SKM-1 (cell line): Measurements from ENCODE around the gene EXOC6.

Source experiments
- DNase-seq: peaks from one replicate; lab custom pipeline; 2025; ENCODE audit not compliant: unreplicated experiment; lab: John Stamatoyannopoulos, UW

Gene EXOC6

GRCh38 chr10:92848441-92849233 is at the start of gene EXOC6:
Gene EXOC6 (plus strand): TSS chr10:92848520. CDS start chr10:92848534, 14 bp downstream.
- DNase-seq, result peak; percentile 44

GRCh38 chr10:92799568-92799967 is 48.8 kb upstream of the EXOC6 start:
- DNase-seq, result no peak

GRCh38 chr10:92800134-92800733 is 48.1 kb upstream of the EXOC6 start:
- DNase-seq, result no peak

GRCh38 chr10:92801978-92802872 is 46.1 kb upstream of the EXOC6 start:
- DNase-seq, result no peak

GRCh38 chr10:92809840-92810239 is 38.5 kb upstream of the EXOC6 start:
- no peak for DNase-seq

GRCh38 chr10:92810934-92811532 is 37.3 kb upstream of the EXOC6 start:
- no peak for DNase-seq

- DNase-seq, result no peak
Observed at GRCh38 chr10:92811986-92812385, 36.3 kb upstream of the EXOC6 start.

GRCh38 chr10:92813979-92814378 is 34.3 kb upstream of the EXOC6 start:
- DNase-seq, result no peak

- no peak for DNase-seq
Observed at GRCh38 chr10:92814790-92815189, 33.5 kb upstream of the EXOC6 start.

- DNase-seq, result no peak
Observed at GRCh38 chr10:92816091-92816531, 32.2 kb upstream of the EXOC6 start.

GRCh38 chr10:92822060-92822634 is 26.2 kb upstream of the EXOC6 start:
- peak; percentile 26 for DNase-seq

GRCh38 chr10:92822964-92823363 is 25.4 kb upstream of the EXOC6 start:
- DNase-seq, result no peak

- no peak for DNase-seq
Observed at GRCh38 chr10:92826061-92826460, 22.3 kb upstream of the EXOC6 start.

GRCh38 chr10:92826504-92826903 is 21.8 kb upstream of the EXOC6 start:
- DNase-seq, result no peak

- DNase-seq, result no peak
Observed at GRCh38 chr10:92829042-92829785, 19.1 kb upstream of the EXOC6 start.

GRCh38 chr10:92829786-92830377 is 18.4 kb upstream of the EXOC6 start:
- DNase-seq, result no peak

GRCh38 chr10:92830478-92831389 is 17.6 kb upstream of the EXOC6 start:
- peak; percentile 30 for DNase-seq

GRCh38 chr10:92832121-92832520 is 16.2 kb upstream of the EXOC6 start:
- no peak for DNase-seq
